SH-SY5Y (cell line): ENCODE data around the gene NPTXR.

ENCODE experiments used
- GATA2 ChIP-seq: IDR thresholded peaks from 2 replicates; pipeline ENCODE4 v1.6.1; 2011; ENCODE audit warnings: mild to moderate bottlenecking, low read depth, low read length
- GATA3 ChIP-seq: IDR thresholded peaks from 2 replicates; pipeline ENCODE4 v1.6.1; 2011; ENCODE audit warnings: low read depth, mild to moderate bottlenecking, low read length, moderate library complexity

GRCh38 chr22:38776086-38776485, 67.7 kb downstream of the NPTXR start:
- TF ChIP-seq GATA3 (no peak), GATA2 (no peak)
